Measurements from ENCODE around the gene DNAH10.

The DNAH10 gene

DNA sequence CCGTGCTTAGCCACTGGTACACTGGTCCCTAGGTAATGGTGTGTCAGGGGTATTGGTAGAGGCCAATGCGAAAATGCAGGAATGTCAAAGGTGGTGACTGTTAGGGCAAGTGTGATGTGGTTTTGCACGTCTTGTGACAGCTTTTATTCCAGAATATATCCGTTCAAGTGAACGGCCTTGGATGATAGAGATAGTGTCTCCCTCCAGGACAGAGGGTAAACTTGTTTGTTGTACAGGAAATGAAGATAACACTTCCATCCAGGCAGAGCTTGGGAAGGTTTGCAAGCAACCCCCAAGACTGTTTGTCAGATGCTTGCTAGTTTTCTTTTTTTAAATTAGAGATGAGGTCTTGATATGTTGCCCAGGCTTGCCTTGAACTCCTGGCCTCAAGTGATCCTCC, 84.2 kb downstream of the DNAH10 start:
- DNase-seq = no peak

DNA sequence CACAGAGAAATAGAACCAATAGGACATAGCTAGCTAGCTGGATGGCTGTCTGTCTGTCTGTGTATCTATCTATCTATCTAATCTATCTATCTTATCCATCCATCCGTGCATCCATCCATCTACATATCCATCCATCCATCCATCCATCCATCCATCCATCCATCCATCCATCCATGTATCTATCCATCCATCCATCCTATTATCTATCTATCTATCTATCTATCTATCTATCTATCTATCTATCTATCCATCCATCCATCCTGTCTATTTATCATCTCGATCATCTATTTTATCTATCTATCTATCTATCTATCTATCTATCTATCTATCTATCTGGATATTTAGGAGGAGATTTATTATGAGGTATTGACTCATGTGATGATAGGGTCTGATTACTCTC, 84.9 kb downstream of the DNAH10 start:
- no peak for DNase-seq

DNA sequence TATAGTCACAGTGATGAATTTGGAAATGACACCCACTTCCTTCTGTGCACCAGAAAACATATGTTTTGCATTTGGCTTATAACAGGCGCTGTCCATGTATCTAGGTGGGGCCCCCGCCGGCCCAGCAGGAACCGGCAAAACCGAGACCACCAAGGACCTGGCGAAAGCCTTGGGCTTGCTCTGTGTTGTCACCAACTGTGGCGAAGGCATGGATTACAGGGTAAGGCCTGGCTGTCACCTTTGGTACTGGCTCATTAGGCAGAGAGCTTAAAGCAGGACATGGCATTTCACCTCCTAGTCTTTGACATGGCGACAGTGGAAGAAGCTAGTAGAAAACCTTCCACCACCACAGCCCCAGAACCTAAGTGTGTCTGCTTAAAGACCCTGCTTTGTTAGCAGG, 85.8 kb downstream of the DNAH10 start:
- no peak for DNase-seq

DNA sequence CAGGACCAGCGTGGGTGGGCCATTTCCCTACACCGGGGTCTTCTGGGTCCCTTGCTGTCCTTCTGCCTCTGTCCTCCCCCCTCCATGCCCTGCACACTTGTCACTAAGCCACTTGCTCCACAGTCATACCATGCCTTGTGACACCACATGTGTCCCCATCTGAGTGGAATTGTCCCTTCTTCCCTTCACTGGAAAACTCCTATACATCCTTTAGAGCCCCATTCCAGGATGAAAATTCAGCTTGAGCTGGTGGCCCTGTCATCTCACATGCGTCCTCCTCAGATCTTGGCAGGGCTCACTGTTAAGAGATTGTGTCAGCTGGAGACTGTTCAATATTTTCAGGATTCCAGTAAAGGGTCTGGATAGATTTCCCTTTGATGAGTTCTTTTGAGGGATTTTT, 87.4 kb downstream of the DNAH10 start:
- DNase-seq = no peak

DNA sequence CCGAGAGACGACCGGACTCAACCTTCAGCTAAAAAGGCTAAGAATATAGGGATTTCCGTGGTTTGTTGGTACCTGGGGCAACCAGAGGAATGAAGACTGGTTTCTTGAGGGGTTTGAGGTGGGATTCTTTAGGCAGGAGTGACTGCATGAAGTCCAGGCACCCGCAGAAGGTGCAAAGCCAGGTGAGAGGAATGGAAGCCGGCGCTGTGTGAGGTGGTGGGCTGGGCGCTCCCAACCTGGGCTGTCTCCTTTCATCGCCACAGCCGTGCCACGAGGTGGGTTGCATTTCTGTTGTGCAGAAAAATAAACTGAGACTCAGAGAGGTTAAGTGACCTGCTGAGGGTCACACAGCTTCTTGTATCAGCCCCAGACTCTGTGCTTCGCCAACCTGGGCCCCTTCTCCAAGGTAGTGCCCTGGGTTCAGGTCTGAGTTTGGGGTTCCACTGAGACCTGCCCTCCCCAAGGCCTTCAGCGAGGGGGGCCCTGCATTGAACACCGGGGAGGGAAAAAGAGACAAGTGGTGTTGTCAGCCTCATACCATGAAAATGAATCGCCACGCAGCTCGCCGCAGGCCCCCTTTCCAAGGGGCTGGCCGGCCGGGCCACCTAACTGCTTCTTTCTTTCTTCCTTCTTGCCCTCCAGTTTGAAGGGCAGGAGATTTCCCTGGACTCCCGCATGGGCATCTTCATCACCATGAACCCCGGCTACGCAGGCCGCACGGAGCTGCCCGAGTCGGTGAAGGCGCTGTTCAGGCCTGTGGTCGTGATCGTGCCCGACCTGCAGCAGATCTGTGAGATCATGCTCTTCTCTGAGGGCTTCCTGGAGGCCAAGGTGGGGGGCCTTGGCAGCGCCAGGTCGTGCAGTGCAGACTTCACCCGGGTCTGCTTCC, 88.4 kb downstream of the DNAH10 start:
- DNase-seq = no peak

DNA sequence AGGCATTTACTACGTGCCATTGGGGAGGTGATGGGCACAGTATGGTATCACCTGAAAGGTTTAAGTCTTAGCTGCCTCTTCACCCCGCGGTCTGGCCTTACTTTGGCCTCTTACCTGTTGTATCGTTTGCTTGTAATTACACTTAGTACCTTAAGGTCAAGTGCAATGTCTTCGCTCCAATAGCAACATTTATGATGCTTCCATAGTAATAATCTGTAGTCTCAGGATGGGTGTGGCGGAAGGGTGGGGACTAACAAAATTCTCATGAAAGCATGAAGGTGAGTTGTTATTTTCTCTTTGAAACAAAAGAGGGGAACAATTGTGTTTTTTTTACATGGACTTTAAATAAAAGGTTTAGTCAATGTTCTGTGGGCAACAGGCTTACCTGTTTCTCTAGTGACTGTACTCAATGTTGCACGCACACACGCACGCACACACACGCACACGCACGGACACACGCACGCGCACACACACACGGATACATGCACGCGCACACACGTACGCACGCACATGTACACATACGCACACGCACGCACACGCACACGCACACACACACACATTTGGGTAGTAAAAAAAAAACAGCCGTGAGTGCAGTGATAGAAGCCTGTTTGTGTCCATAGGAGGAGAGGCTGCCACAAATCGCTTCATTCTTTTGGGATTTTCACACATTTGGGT, 91.4 kb downstream of the DNAH10 start:
- DNase-seq = no peak

DNA sequence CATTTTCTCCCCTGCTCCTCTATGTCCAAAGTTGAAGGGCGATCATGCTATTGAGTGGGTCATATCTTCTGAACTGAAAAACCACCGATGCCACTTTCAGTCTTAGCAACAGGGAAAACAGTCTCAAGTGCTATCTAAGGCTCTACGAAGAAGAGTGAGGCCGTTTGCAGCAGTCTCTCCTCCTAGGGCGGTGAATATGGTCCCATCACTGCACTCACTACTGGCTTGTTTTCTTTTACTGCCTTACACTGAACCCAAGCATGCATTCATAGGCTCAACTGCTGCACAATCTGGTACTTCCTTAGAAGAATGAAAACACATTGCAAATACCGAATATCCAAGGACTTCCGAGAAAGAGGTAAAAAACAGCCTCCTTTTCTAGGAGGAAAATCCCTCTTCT, 92.1 kb downstream of the DNAH10 start:
- no peak for DNase-seq

DNA sequence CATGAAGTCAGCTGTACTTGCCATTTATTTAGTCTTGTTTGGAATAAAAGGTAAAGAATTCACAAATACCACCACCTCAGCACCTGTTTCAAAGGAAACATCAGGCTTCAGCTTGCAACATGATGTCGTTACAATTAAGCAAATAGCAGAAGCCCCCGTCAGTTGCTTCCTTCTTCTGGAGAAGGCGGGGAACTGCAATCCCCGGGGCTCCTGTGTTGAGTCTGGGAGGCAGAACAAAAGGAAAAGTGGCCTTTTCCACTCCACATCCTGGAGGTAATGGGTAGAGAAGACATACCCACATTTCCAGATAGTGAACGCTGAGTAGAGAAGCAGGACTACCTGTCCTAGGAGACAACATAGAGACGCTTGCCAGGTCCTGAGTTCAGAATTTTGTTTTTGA, 92.8 kb downstream of the DNAH10 start:
- DNase-seq = no peak

DNA sequence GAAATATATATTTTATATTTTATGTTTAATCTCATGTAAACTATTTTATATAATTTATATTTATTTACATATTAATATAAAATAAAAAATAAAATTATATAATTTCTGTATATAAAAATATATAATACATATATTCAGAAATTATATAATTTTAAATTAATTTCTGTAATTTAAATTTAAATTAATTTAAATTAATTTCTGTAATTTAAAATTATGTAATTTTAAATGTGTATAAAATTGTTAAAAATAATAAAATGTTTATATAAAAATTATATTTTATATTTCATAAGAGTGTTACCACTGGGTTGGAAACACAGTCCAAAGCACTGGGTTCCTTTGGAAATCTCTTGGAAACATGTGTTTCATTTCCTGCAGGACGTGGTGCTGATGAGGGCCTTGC, 94.6 kb downstream of the DNAH10 start:
- DNase-seq = no peak

DNA sequence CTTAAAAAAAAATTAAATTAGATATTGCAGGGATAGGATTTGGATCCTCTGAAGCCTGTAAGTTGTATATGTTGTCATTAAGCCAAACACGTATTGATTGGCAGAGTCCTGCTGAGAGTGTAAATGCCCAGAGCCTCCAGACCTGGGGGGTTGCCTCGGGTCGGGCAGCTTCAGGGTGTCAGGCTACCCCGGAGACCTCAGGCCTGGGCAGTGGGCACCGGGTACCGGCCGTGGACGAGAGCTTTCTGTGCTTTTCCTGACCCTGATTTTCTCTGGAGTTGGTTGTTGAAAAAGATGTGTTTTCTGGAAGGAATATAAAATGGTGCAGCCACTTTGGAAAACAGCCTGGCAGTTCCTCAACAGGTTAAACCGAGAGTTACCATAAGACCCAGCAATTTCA, 96.1 kb downstream of the DNAH10 start:
- no peak for DNase-seq

DNA sequence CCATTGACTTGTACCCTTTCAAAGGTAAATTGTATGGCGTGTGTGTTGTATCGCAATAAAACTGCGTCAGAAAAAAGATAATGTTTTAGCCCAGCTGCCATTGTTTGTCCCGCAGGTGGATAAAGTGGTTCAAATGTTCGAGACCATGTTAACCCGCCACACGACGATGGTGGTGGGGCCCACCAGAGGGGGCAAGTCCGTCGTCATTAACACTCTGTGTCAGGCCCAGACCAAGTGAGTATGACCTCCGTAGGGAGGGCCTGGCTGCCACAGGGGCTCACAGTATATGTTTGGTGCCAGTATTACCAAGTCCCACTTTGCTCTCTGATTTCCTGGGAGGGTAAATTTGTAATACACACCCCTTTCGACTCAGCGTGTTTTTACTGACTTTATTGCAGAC, 96.9 kb downstream of the DNAH10 start:
- no peak for DNase-seq

DNA sequence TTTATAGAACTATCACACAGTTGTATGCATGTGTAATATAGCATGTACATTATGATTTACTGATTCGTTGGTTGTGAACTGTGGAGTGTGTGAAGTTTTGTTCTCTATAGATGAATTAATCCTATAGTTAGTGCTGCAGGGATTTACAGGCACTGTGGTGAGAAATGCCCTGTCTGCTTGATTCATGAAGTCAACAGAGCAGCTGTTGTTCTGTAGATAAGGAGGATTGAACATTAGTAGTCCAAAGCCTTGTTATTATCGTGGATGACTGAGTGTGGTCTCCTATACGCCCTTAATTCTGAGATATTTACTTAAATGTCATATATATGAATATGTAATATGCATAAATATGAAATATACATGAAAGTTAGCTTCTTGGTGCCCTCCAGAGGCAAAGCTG, 98.3 kb downstream of the DNAH10 start:
- peak; percentile 41 for DNase-seq

DNA sequence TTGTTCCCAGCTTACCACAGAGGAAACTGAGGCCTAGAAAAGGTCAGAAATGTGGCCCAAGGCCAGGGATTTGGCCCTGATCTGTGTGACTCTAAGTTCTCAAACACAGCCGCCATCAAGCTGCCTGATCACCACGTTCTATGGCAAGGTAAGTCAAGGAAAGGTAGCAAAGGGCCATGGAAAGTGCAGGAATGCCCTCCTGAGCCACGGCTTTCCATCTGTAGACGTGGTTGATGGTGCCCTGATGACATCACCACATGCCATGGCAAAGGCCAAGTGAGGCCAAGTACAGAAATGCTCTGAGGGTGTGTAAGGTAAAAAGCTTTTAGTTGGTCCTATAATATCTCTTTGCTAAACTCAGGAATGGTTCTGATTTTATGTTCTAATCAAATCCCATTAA, 99.3 kb downstream of the DNAH10 start:
- DNase-seq = no peak

DNA sequence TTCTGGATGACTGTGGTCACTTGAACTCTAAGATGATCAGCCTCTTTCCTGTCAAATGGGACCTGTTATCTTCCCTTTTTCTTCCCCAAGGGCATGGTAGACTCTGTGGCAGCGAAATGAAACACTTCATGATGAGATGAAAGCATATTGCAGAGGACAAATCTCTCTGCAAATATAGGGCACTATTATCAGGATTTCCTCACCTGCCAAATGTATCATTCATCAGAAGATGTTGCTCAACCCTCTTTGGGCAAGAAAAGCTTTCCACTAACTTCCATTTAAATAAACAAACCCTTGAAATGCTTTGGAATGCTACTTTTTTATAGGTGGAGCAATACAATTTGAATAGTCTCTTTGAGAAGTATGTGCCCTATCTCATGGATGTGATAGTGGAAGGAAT, 105.0 kb downstream of the DNAH10 start:
- DNase-seq = no peak

DNA sequence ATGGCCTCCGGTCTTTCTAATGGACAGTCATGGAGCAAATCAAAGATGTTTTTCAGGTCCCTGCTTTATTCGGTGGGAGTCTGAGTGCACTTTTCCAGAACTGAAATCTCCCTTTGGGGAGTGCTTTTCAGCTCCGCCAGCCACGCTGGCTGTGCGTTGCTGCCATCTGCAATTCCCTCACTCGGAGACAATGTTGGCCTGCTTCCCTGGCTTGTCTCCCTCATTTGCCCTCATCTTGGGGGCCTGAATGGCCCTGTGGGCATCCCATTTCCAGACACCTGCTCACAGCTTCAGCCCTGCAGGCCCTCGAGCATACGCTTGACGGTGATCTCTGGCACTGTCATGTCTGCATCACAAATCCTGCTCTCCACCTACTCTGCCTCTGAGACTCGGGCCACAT, 106.7 kb downstream of the DNAH10 start:
- DNase-seq = no peak

DNA sequence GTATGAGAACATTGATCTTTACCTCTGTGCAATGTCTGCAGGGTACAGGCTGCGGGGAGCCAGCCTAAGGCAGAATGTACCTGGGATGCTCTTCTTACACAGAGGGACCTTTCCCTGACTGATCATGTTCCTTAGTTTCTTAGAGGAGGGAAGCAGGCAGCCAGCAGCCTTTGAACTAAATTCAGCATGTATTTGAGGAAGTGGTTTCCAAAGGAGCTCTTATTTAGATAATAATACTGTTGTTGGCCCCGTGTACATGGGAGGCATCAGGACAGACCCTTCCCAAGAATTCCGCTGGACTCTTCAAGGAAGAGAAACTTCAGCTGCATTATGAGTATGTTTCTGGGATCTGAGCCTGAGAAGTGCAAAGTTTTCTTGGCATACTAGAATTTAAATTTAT, 111.7 kb downstream of the DNAH10 start:
- DNase-seq = no peak

DNA sequence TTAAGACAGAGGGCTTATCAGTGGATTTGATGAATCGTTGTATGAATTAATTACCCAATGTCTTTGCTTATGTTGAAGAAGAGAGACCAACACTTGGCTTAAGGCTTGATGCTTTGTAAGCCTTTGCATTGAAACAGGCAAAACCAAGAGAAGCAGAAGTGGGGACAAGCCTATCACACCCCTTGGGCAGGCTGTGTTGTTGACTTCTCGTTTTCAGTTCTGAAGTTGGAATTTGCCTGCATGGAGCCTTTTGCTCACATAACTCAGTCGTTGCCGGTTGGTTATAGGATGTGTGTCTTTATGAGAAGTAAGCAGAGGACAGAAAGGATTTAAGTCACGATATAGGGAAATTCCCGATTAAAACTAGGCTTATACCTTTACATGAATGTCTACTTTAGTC, 115.9 kb downstream of the DNAH10 start:
- DNase-seq = no peak

DNA sequence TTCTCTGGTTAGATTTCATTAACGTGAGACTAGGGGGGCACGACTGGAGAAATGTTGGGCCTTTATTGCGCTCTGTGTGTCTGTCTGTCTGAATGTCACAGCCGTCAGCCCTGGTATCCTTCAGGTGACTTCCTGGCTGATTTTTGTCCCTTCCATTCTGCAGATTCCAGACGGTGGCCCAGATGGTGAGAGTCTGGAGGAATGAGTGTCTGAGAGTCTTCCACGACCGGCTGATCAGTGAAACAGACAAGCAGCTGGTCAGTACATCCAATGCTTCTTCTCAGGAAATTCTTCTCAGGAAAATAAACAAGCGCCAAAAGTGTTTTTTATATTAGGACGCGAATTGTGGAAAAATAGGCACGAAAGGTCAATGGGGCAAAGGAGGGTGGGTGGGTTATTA, 117.0 kb downstream of the DNAH10 start:
- DNase-seq = no peak

DNA sequence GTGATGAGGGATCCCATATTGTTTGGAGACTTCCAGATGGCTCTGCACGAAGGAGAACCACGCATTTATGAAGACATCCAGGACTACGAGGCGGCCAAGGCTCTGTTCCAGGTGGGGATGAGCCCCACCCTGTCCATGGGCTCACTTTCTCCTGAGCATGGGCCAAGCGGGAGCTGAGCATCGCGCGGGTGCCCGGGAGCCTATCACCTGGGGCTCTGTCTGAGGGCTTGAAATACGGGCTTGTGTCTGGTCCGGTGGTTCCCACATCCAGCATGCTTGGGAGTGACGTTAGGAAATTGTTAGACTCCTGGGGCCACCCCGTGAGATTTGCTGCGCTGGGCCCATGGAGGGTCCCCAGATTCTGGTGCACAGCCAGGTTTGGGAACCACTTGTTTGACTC, 117.6 kb downstream of the DNAH10 start:
- DNase-seq = no peak

DNA sequence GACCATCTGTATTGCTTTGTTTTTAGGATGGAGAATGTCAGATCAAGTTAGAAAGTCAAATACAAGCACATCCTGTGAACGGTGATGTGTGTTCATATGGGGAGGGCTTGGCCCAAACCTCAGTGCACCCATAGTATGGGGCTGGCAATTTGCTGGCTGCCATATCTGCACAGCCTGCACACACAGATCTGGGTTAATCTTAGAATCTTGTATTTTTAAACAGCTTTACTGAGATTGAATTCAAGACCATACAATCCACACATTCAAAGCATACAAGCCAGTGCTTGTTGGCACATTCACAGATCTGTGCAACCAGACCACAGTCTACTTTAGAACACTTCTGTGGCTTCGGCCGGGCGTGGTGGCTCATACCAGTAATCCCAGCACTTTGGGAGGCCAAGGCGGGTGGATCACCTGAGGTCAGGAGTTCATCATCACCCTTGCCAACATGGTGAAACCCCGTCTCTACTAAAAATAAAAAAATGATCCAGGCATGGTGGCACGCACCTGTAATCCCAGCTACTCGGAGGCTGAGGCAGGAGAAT, 120.1 kb downstream of the DNAH10 start:
- DNase-seq = no peak

DNA sequence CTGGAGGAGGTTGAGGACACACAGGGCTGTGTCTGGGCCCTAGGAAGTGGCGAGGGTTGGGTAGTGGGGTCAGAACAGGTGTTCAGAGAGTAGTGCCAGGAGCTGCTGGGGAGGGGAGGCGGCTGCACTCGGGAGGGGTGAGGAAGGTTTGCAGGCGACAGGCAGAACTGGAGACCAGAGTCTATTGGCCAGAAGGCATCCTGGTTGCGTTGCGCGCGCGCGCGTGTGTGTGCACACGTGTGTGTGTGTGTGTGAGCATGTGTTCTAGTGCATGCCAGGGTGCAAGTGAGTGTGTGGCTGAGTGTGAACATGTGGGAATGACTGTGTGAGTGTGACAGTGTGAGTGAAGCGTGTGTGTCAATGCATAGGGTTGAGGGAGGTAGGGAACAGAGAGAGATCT, 124.2 kb downstream of the DNAH10 start:
- DNase-seq = no peak

DNA sequence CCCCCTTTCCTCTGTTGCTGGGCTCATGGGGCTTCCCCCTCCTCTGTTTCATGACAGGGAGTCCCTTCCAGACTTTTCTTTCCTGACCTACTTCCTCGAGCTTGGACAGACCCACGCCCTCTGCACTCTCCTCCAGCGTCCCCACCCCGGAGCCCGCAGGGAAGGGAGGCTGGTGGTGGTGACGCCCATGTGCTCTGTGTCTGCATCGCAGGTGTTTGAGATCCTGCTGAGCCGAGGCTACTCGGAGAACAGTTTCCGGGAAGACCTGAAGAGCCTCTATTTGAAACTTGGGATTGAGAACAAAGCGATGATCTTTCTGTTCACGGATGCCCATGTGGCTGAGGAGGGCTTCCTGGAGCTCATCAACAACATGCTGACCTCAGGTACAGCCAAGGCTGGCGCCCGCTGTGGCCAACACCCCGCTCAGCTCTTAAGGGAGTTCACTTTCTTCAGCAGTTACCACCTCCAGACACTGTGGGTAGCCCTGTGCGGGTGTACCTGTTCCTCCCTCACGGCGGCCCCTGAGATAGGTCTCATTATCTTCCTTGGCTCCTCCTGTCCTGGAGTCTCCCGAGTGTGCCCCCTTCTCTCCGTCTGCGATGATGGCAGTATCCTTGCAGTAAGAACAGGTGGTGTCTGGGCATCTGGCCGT, 125.0 kb downstream of the DNAH10 start:
- DNase-seq = no peak

DNA sequence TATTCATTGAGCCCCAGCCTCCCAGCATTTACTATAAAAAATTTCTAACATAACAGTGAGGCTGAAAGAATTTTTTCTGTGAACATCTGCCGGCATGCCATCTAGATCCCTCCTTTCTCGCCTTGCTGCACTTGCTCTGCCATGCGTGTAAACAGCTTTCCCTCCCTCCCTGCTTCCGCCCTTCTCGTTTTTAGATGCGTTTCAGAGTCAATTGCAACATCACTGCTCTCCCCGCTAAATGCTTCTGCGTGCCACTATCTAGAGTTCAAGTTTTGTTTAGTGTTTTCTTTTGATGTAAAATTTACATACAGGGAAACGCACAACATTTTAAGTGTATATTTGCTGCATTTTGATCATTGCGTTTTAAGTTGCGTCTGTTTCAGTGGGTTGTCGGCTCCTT, 126.9 kb downstream of the DNAH10 start:
- no peak for DNase-seq
